Transverse colon (tissue), 4 donors: ENCODE measurements around the gene NRF1.

ENCODE experiments used
- EP300 ChIP-seq: sonication (generic); formaldehyde crosslinking; IDR thresholded peaks from one replicate; pipeline ENCODE4 v1.6.1; 2017; ENCODE audit warnings: antibody characterized with exemption, low read depth
- POLR2A ChIP-seq: fragments of 450-650 bp; IDR thresholded peaks from one replicate; pipeline ENCODE4 v1.6.1; 2016; ENCODE audit warnings: antibody characterized with exemption, mild to moderate bottlenecking, moderate library complexity
- POLR2AphosphoS5 ChIP-seq, 3 donors: sonication (generic); formaldehyde crosslinking; IDR thresholded peaks; one replicate each; pipeline ENCODE4 v1.6.1; 2016; ENCODE audit warnings: antibody characterized with exemption in 3 of 3
- TF ChIP-seq, protein P1 (sequence below), 5 experiments: fragments of 200-600 bp in 3 of 5; fragments of 450-650 bp in 2 of 5; sonication (generic) in 3 of 5; IDR thresholded peaks; 1 replicate in 2 of 5; 2 replicates in 3 of 5; pipeline ENCODE4 v1.5.1; 2016 to 2017; ENCODE audit warnings: antibody characterized with exemption in 5 of 5, inconsistent platforms in 3 of 5, mild to moderate bottlenecking in 2 of 5, moderate library complexity in 1 of 5

DNA sequence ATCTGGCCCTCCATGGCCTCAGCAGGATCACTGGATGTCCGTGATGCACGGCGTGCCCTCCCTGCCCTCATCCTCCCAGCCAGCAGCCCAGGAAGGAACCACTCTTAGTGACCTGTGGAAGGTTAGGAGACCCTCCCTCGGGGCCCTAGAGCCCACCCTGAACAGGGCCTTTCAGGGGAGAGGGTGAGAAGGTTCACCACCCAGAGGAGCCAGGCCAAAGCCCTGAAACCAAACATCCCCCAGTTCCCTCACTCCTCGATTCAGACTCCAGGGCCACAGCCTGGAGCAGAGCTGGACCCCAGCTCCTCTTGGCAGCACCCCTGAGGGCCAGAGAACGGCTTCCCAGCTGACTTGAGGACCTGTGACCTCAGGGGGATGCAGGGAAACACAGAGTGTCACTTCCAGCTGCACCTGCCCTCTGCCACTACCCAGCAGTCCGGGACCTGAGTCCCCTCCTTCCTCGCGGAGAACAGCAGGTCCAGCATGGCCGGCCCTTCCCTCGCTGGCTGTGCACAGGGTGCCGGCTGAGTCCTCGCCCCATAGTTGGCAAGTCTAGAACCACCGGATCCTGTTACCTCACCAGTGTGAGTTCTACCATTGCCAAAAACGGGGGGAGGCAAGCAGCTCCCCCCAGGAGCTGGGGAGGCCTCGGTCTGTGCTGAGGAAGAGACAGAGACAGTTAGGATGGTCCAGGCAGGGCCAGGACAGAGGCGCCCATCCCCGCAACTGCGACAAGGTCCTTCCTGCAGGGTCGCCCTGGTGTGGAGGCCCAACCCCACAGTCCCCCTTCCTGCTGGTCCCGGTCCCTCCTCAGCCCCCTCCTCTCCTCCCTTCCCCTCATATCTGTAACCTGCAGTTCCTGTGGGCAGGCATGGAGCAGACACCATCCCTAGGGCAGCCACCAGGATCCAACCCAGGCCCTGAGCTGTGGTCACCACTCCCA is 158.6 kb downstream of the NRF1 start:
- TF ChIP-seq, protein P1, sequence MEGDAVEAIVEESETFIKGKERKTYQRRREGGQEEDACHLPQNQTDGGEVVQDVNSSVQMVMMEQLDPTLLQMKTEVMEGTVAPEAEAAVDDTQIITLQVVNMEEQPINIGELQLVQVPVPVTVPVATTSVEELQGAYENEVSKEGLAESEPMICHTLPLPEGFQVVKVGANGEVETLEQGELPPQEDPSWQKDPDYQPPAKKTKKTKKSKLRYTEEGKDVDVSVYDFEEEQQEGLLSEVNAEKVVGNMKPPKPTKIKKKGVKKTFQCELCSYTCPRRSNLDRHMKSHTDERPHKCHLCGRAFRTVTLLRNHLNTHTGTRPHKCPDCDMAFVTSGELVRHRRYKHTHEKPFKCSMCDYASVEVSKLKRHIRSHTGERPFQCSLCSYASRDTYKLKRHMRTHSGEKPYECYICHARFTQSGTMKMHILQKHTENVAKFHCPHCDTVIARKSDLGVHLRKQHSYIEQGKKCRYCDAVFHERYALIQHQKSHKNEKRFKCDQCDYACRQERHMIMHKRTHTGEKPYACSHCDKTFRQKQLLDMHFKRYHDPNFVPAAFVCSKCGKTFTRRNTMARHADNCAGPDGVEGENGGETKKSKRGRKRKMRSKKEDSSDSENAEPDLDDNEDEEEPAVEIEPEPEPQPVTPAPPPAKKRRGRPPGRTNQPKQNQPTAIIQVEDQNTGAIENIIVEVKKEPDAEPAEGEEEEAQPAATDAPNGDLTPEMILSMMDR (IDR thresholded peaks at IDR 0.05): no peak
- TF ChIP-seq POLR2AphosphoS5 (IDR thresholded peaks at IDR 0.05) (no peak), POLR2A (no peak), EP300 (no peak)
